Fibroblast of mammary gland (primary cell): ENCODE data around the gene CTNNBIP1.

ENCODE experiments used
- DNase-seq: peaks from one replicate; pipeline ENCODE4 v3.0.0-alpha.2; 2010; ENCODE audit warnings: low read depth
- H3K4me3 ChIP-seq: 2 replicates; pipeline ENCODE4 v1.5.1; 2011; ENCODE audit warnings: low read depth, mild to moderate bottlenecking, low read length, moderate library complexity; ENCODE audit not compliant: control insufficient read depth
- TF ChIP-seq, protein P1 (sequence below): conservative IDR thresholded peaks from 2 replicates; pipeline ENCODE4 v1.5.1; 2011; ENCODE audit warnings: low read depth, low read length, inconsistent platforms; ENCODE audit not compliant: control insufficient read depth, insufficient read depth

The CTNNBIP1 gene

DNA sequence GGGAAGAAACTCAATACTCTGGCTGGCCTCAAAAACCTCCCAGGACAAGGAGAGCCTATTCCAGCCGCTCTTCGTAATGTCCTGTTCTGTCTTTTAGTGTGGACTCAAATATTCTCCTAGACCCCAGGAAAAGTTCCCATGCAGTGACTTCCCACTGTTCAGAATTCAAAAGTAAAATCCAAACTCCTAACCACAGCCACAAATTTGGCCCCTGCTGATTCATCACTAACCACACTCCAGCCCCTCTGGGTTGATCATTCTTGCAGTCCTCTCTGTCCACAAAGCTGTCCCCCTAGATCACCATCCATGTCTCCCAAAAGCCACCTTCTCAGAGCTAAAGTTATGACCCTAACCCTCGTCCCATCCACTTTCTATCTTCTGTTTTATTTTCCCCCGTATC, 5.1 kb downstream of the CTNNBIP1 start:
- H3K4me3 ChIP-seq = no peak overlapping the region
- TF ChIP-seq, protein P1, sequence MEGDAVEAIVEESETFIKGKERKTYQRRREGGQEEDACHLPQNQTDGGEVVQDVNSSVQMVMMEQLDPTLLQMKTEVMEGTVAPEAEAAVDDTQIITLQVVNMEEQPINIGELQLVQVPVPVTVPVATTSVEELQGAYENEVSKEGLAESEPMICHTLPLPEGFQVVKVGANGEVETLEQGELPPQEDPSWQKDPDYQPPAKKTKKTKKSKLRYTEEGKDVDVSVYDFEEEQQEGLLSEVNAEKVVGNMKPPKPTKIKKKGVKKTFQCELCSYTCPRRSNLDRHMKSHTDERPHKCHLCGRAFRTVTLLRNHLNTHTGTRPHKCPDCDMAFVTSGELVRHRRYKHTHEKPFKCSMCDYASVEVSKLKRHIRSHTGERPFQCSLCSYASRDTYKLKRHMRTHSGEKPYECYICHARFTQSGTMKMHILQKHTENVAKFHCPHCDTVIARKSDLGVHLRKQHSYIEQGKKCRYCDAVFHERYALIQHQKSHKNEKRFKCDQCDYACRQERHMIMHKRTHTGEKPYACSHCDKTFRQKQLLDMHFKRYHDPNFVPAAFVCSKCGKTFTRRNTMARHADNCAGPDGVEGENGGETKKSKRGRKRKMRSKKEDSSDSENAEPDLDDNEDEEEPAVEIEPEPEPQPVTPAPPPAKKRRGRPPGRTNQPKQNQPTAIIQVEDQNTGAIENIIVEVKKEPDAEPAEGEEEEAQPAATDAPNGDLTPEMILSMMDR = no peak
- DNase-seq = peak; percentile 36

DNA sequence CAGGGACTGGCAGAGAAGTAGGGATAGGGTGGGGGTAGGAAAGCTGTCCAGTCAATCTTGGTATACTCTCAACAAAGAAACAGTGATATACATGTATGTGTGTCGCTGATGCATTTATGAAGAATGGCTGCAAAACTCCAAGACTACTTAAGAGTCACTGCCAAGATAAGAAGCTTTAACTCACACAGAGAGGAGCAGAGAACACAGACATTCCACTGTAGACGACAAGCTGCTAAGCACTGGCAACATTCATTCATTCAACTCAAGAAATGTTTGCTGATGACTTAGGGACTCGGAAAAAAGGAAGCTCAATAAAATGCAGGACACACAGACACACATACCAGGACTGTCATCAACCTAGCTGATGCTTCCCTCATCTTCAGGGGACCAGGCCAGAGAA, 5.5 kb downstream of the CTNNBIP1 start:
- H3K4me3 ChIP-seq = no peak overlapping the region
- TF ChIP-seq, protein P1 = no peak
- DNase-seq = no peak

DNA sequence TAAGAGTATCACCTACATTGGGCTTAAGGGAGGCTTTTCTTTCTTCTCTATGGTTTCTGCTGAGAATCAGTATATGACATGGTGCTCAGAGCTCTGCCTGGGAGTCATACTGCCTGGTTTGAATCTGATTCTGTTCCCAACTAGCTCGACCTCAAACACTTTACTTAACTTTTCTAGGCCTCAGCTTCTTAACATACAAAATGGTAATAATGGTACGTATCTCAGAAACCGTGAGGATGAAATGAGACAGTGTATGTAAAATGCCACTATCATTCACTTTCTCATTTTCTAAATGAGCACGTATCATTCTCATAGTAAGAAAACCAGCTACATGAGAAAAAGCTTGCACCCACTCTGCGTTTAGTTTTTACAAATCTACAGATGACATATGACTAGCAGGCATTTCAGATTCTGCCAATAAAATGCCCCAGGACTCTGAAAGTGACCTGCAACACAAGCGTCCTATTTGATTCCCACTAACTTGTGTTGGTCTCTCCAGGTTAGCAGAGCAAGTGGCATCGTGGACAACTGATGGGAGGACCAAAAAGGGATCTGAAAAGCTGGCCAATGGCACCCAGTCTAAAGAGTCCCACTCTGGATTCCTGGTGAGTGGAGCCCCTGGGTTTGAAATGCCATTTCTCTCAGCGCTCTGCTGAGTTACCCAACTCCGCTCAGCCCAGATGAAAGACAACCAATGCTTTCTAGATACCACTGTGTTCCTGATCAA, 6.1 kb downstream of the CTNNBIP1 start:
- DNase-seq = no peak
- TF ChIP-seq, protein P1 = no peak
- no peak overlapping the region for H3K4me3 ChIP-seq

DNA sequence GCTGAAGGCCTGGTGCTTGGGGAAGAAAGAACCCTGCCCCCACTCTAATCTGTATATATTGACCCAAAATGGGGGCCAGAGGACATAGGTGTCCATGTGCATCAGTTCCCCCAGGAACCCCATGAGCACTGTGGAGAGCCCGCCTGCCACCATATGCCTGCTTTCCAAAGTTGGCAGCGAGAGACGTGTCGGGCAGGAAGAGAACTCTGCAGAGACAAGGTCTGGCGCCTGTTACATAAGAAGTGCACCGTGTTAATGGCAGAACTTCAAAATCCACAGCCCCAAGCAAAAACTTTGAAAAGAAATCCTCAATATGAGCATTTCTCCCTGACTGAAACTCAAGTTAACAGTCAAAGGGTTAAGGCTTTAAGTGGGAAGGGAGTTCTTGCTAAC, 8.0 kb downstream of the CTNNBIP1 start:
- no peak for DNase-seq
- TF ChIP-seq, protein P1 = no peak
- H3K4me3 ChIP-seq = no peak overlapping the region

DNA sequence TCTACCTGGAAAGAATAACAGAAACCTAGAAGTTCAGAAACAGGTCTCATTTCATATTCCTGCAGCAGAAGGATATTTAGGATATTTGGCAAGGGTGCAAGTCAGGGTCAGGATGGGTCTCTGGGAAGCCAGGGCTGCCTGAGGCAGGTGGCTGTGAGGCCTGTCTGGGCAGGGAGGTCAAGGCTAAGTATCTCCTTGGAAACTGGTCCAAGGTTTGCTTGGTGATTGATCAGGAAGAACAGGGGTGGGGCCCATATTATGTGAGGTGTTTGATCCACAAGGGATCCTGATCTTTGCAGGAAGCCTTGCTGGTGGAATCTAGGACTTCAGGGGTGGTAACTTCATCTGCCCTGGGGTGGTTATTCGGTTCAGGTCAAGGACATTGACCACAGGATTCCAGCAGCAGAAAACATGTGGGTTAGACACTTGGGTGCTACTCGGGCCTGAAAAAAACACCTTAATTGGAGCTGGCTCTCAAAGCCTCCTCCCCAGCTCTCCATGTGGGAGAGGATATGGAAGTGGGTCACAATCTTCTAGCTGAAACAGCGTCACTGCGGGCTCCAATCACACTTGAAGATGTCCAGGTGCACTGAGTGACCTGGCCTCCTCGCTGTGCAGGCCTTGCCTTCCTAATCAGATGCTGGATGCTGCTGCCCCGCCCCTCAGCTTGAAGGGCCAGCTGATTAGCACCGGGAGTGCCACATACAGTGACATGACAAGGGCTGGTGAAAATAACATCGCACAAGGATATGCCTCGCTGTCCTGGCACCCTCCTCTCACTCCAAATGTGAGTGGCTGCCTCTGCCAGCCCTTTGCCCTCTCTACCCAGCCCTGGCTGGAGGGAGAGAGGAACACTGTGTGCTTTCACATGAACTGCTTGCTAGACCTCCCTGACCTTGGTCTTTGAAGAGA, 8.7 kb downstream of the CTNNBIP1 start:
- DNase-seq = no peak
- TF ChIP-seq, protein P1 = no peak

GRCh38 chr1:9900142-9901043, 9.7 kb downstream of the CTNNBIP1 start:
- DNase-seq = no peak
- H3K4me3 ChIP-seq = no peak overlapping the region
- TF ChIP-seq, protein P1 = no peak

More for the DNA sequence above, 8.7 kb downstream of the CTNNBIP1 start:
- H3K4me3 ChIP-seq = no peak overlapping the region
